HepG2 (cell line): ENCODE measurements around the gene HSDL2. TPM values are rescaled to one million over a fixed set of nuclear protein-coding genes. Genes with fewer than 3 reads are reported as not detected.

ENCODE experiments used
- ASH2L ChIP-seq: fragments of 300-600, 200-600 bp; sonication (generic); IDR thresholded peaks from 2 replicates; pipeline ENCODE4 v1.7.0; 2017; ENCODE audit warnings: low read depth, mild to moderate bottlenecking, moderate library complexity, mixed read lengths, low read length; ENCODE audit not compliant: insufficient read length
- BHLHE40 ChIP-seq: IDR thresholded peaks from 2 replicates; pipeline ENCODE4 v1.6.1; 2011; ENCODE audit warnings: low read length, improper control_type of control experiment
- BRD4 ChIP-seq: sonication (generic); formaldehyde crosslinking; IDR thresholded peaks from 2 replicates; pipeline ENCODE4 v1.4.0; 2020; ENCODE audit warnings: missing genetic modification reagents
- CSRNP2 ChIP-seq: sonication (generic); formaldehyde crosslinking; conservative IDR thresholded peaks from 2 replicates; pipeline ENCODE4 v1.8.0; 2022; ENCODE audit warnings: low read depth, missing genetic modification reagents
- DPF2 ChIP-seq: sonication (generic); formaldehyde crosslinking; IDR thresholded peaks from 2 replicates; pipeline ENCODE4 v1.4.0; 2020; ENCODE audit warnings: mild to moderate bottlenecking, low read depth, missing genetic modification reagents, borderline replicate concordance
- GABPB1 ChIP-seq: IDR thresholded peaks from 2 replicates; pipeline ENCODE4 v1.6.1; 2016; ENCODE audit warnings: mild to moderate bottlenecking, missing genetic modification reagents, moderate library complexity, missing compliant biosample characterization
- ISX ChIP-seq: sonication (generic); formaldehyde crosslinking; conservative IDR thresholded peaks from 2 replicates; pipeline ENCODE4 v1.5.0; 2020; ENCODE audit warnings: missing genetic modification reagents
- KDM6A ChIP-seq: IDR thresholded peaks from 2 replicates; pipeline ENCODE4 v1.6.1; 2016; ENCODE audit warnings: low read depth
- MATR3 ChIP-seq: sonication (generic); formaldehyde crosslinking; IDR thresholded peaks from 2 replicates; pipeline ENCODE4 v1.4.0; 2020; ENCODE audit warnings: missing genetic modification reagents
- MLXIP ChIP-seq: sonication (generic); formaldehyde crosslinking; IDR thresholded peaks from 2 replicates; pipeline ENCODE4 v1.9.0; 2021; ENCODE audit warnings: missing genetic modification reagents, borderline replicate concordance
- MXD1 ChIP-seq: sonication (generic); formaldehyde crosslinking; IDR thresholded peaks from 2 replicates; pipeline ENCODE4 v1.4.0; 2020; ENCODE audit warnings: mild to moderate bottlenecking, missing genetic modification reagents
- PAF1 ChIP-seq: IDR thresholded peaks from 2 replicates; pipeline ENCODE4 v1.6.1; 2016; ENCODE audit warnings: missing genetic modification reagents, missing compliant biosample characterization
- PHF20 ChIP-seq: sonication (generic); formaldehyde crosslinking; IDR thresholded peaks from 2 replicates; pipeline ENCODE4 v1.5.0; 2020; ENCODE audit warnings: mild to moderate bottlenecking, missing genetic modification reagents
- POLR2G ChIP-seq: fragments of 200-400 bp; formaldehyde crosslinking; IDR thresholded peaks from 2 replicates; pipeline ENCODE4 v1.6.1; 2018; ENCODE audit warnings: mild to moderate bottlenecking, low read depth, low read length, moderate library complexity
- PRDM10 ChIP-seq: sonication (generic); formaldehyde crosslinking; IDR thresholded peaks from 2 replicates; pipeline ENCODE4 v1.4.0; 2020; ENCODE audit warnings: low read depth, missing genetic modification reagents
- RXRA ChIP-seq: sonication (generic); formaldehyde crosslinking; IDR thresholded peaks from 2 replicates; pipeline ENCODE4 v1.5.1; 2020; ENCODE audit warnings: missing genetic modification reagents
- SMAD9 ChIP-seq: sonication (generic); formaldehyde crosslinking; IDR thresholded peaks from 2 replicates; pipeline ENCODE4 v1.5.1; 2020; ENCODE audit warnings: mild to moderate bottlenecking, missing genetic modification reagents
- WIZ ChIP-seq: sonication (generic); formaldehyde crosslinking; IDR thresholded peaks from 2 replicates; pipeline ENCODE4 v1.5.1; 2020; ENCODE audit warnings: mild to moderate bottlenecking, missing genetic modification reagents
- ZBTB42 ChIP-seq: sonication (generic); formaldehyde crosslinking; IDR thresholded peaks from 2 replicates; pipeline ENCODE4 v1.5.0; 2020; ENCODE audit warnings: mild to moderate bottlenecking, missing genetic modification reagents
- ZNF225 ChIP-seq: sonication (generic); formaldehyde crosslinking; IDR thresholded peaks from 2 replicates; pipeline ENCODE4 v1.4.0; 2020; ENCODE audit warnings: mild to moderate bottlenecking, missing genetic modification reagents
- ZNF232 ChIP-seq: sonication (generic); formaldehyde crosslinking; IDR thresholded peaks from 2 replicates; pipeline ENCODE4 v1.4.0; 2020; ENCODE audit warnings: missing genetic modification reagents, borderline replicate concordance
- ZNF44 ChIP-seq: sonication (generic); formaldehyde crosslinking; IDR thresholded peaks from 2 replicates; pipeline ENCODE4 v1.5.1; 2020; ENCODE audit warnings: mild to moderate bottlenecking, missing genetic modification reagents
- ZSCAN20 ChIP-seq: sonication (generic); formaldehyde crosslinking; IDR thresholded peaks from 2 replicates; pipeline ENCODE4 v1.4.0; 2020; ENCODE audit warnings: missing genetic modification reagents, mild to moderate bottlenecking, borderline replicate concordance
- polyA plus RNA-seq, 8 experiments: library from polyadenylated mRNA; depleted of rRNA in 3 of 8; stranded (reverse) in 7 of 8; unstranded in 1 of 8; fragments of >200 nt; fragmentation: Illumina TruSeq in 4 of 8; extraction: Trizol in 4 of 8; gene quantifications; 2 replicates each; pipeline versions ENCODE4 v1.2.1 to v1.2.3, GENCODE V29; 2011 to 2016; ENCODE audit warnings: low read depth in 4 of 8, missing spikeins in 1 of 8, mixed read lengths in 1 of 8; ENCODE audit not compliant: insufficient read depth in 1 of 8
- total RNA-seq, 5 experiments: library from RNA; depleted of rRNA; stranded (reverse); fragments of >200 nt; fragmentation: Illumina TruSeq; extraction: Trizol; gene quantifications; 2 replicates each; pipeline ENCODE4 v1.2.3, GENCODE V29; 2016; ENCODE audit warnings: low read depth in 1 of 5

Gene HSDL2
- total and polyA plus RNA-seq, 2 of the 13 experiments (the other 11 are each of a cell fraction or from before 2014, with no cell fraction given): 55.3 to 80.2 TPM

GRCh38 chr9:112380102-112380824 is at the start of gene HSDL2 (continued):
- TF ChIP-seq RXRA (peak; percentile 91), DPF2 (CRISPR knock-in tag) (no peak), MXD1 (no peak), PAF1 (CRISPR knock-in tag) (no peak), ZSCAN20 (no peak), ZNF44 (CRISPR knock-in tag) (no peak), BHLHE40 (no peak; the same call in 1 of the 2 replicates), WIZ (CRISPR knock-in tag) (no peak), PHF20 (no peak; the same call in 1 of the 2 replicates), MLXIP (CRISPR knock-in tag) (no peak), ZNF232 (CRISPR knock-in tag) (no peak), ZNF225 (CRISPR knock-in tag) (no peak), BRD4 (no peak), SMAD9 (CRISPR knock-in tag) (no peak), PRDM10 (CRISPR knock-in tag) (no peak), KDM6A (no peak), ASH2L (no peak), ISX (CRISPR knock-in tag) (no peak), ZBTB42 (CRISPR knock-in tag) (no peak), CSRNP2 (CRISPR knock-in tag) (no peak), GABPB1 (CRISPR knock-in tag) (peak; percentile 46; the same call in 1 of the 2 replicates), POLR2G (no peak), MATR3 (no peak)
